ENCODE data around the gene SLC29A1.

DNA sequence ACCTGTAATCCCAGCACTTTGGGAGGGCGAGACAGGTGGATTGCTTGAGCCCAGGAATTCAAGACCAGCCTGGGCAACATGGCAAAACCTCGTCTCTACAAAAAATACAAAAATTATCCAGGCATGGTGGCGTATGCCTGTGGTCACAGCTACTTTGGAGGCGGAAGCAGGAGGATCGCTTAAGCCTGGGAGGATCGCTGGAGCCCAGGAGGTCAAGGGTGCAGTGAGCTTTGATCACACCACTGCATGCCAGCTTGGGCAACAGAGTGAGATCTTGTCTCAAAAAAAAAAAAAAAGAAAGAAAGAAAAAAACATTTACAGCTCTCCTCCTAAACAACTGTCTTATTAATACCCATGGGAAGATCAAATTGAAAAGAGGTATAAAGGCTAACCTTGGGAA, 15.4 kb upstream of the SLC29A1 start:
- TF ChIP-seq POLR2A (IDR thresholded peaks at IDR 0.05): no peak
- TF ChIP-seq, protein P1, sequence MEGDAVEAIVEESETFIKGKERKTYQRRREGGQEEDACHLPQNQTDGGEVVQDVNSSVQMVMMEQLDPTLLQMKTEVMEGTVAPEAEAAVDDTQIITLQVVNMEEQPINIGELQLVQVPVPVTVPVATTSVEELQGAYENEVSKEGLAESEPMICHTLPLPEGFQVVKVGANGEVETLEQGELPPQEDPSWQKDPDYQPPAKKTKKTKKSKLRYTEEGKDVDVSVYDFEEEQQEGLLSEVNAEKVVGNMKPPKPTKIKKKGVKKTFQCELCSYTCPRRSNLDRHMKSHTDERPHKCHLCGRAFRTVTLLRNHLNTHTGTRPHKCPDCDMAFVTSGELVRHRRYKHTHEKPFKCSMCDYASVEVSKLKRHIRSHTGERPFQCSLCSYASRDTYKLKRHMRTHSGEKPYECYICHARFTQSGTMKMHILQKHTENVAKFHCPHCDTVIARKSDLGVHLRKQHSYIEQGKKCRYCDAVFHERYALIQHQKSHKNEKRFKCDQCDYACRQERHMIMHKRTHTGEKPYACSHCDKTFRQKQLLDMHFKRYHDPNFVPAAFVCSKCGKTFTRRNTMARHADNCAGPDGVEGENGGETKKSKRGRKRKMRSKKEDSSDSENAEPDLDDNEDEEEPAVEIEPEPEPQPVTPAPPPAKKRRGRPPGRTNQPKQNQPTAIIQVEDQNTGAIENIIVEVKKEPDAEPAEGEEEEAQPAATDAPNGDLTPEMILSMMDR (IDR thresholded peaks at IDR 0.05): no peak
